ENCODE results near the gene ANO1. TPM values are rescaled to one million over a fixed set of nuclear protein-coding genes. Genes with fewer than 3 reads are reported as not detected.

ANO1 gene
- total RNA-seq, 1 experiment from 2014 or later: 184 TPM

DNA sequence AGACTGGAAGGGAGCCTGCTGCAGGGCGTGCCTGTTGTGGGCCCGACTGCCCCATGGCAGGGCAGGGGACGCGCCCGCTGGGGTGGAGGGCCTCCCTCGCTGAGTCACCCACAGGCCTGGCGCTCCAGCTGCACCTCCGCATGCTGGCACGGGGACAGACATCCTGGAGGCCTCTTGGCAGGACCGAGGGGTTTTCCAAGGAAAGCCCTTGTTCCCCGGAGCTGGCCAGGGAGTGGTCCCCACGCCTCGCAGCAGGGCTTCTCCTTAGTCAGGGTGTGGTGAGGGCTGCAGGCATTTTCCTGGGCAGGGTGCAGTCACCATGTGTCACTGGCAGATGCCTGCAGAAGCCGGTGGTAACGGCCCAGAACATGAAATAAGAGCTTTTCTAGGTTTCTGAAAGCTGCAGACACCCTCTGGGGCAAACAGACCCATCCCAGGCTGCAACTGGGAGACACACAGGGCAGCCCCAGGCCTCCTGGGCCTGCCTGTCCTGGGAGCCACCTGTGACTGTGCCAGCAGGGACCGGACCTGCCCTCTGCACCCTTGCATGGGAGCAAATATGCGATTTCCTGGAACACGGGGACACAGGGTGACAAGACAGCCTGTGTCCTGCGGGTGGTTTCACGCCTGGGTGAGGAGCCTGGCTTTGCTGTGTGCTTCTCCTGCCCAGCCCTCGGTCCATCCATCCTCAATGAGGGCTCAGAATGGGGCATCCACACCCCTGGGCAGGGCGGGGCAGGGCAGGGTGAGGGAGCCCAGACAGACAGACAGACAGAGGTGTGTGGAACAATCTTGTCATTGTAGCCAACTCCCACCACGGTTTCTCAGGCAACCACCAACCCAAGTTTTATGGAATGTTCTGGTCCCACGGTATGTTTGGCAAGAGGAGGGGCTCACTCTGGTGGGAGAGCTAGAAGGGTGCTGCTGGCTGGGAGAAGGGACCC is 81.8 kb downstream of the ANO1 start:
- peak; percentile 92 for TF ChIP-seq EZH2phosphoT487 (IDR thresholded peaks at IDR 0.05; ENCODE audit: borderline replicate concordance, low read length)
- TF ChIP-seq, protein P1, sequence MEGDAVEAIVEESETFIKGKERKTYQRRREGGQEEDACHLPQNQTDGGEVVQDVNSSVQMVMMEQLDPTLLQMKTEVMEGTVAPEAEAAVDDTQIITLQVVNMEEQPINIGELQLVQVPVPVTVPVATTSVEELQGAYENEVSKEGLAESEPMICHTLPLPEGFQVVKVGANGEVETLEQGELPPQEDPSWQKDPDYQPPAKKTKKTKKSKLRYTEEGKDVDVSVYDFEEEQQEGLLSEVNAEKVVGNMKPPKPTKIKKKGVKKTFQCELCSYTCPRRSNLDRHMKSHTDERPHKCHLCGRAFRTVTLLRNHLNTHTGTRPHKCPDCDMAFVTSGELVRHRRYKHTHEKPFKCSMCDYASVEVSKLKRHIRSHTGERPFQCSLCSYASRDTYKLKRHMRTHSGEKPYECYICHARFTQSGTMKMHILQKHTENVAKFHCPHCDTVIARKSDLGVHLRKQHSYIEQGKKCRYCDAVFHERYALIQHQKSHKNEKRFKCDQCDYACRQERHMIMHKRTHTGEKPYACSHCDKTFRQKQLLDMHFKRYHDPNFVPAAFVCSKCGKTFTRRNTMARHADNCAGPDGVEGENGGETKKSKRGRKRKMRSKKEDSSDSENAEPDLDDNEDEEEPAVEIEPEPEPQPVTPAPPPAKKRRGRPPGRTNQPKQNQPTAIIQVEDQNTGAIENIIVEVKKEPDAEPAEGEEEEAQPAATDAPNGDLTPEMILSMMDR (conservative IDR thresholded peaks at IDR 0.05; ENCODE audit: low read depth, low read length): no peak

DNA sequence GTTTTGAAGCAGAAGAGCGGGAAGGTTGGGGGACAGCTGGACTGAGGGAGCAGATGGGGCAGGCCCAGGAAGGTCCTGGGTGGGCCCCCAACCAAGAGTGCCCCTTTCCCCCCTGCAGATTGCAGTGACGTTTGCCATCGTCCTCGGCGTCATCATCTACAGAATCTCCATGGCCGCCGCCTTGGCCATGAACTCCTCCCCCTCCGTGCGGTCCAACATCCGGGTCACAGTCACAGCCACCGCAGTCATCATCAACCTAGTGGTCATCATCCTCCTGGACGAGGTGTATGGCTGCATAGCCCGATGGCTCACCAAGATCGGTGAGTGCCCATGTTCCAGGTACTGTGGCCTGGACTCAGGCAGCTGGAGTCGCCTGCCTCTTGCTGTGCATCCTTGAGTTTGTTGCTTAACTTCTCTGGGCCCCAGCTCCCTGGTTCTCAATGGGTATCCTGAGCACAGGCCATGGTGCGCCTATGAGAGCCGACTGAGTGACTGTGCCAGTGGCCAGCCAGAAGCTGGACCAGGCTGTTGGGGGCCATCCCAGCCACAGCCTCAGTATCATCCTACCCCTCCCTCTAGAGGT is 83.0 kb downstream of the ANO1 start:
- no TSS peak for BruUV-seq (replicated peaks)
- peaks cover 48% of the 10 kb centered on the region for H3K36me3 ChIP-seq (ENCODE audit: low read depth, low read length)
- H3K79me2 ChIP-seq (ENCODE audit: low read length): no peaks in the 10 kb centered on the region
- H3K9me3 ChIP-seq (ENCODE audit: low read length): no peaks in the 10 kb centered on the region
- H3F3A ChIP-seq (ENCODE audit: low read length, unreplicated experiment): no peaks in the 10 kb centered on the region
- intact Hi-C loops (cut with micrococcal nuclease): no loop called here
- no peak for DNase-seq
- H3K9me2 ChIP-seq (replicated peaks; ENCODE audit: low read length): no peaks in the 10 kb centered on the region
- ATAC-seq: no peak
- H2AFZ ChIP-seq (ENCODE audit: low read length): no peak overlapping the region
- peaks cover 30% of the 10 kb centered on the region for H3K4me1 ChIP-seq (ENCODE audit: insufficient read depth, low read length)
- CTCF ChIA-PET: no interaction called here
- no peak overlapping the region for H3K4me3 ChIP-seq (ENCODE audit: low read length)
- H3K9ac ChIP-seq (ENCODE audit: low read length): peak overlapping the region; percentile 81
- no peaks in the 10 kb centered on the region for H4K20me1 ChIP-seq (ENCODE audit: low read length)
- peak overlapping the region; percentile 76; the same call in 1 of the 2 replicates for H3K4me2 ChIP-seq (ENCODE audit: low read length)
- POLR2A ChIA-PET (ENCODE audit: unreplicated experiment): no interaction called here
- TF ChIP-seq, protein P1 (conservative IDR thresholded peaks at IDR 0.05; ENCODE audit: low read depth, low read length): no peak
- no peaks in the 10 kb centered on the region for H3K27me3 ChIP-seq (ENCODE audit: low read length)
- H3K27ac ChIP-seq (ENCODE audit: low read length): peak overlapping the region; percentile 97

More for the DNA sequence above, 81.8 kb downstream of the ANO1 start:
- Histone ChIP-seq H3K4me3 (ENCODE audit: low read length) (no peak overlapping the region), H3K4me1 (ENCODE audit: insufficient read depth, low read length) (peaks cover 30% of the 10 kb centered on the region), H3K9me2 (replicated peaks; ENCODE audit: low read length) (no peaks in the 10 kb centered on the region), H4K20me1 (ENCODE audit: low read length) (no peaks in the 10 kb centered on the region), H3K27me3 (ENCODE audit: low read length) (no peaks in the 10 kb centered on the region), H3K9me3 (ENCODE audit: low read length) (no peaks in the 10 kb centered on the region), H3K27ac (ENCODE audit: low read length) (peak overlapping the region; percentile 97), H3K79me2 (ENCODE audit: low read length) (no peaks in the 10 kb centered on the region), H3K9ac (ENCODE audit: low read length) (peak overlapping the region; percentile 81), H3K4me2 (ENCODE audit: low read length) (peak overlapping the region; percentile 76), H3F3A (ENCODE audit: low read length, unreplicated experiment) (no peaks in the 10 kb centered on the region), H2AFZ (ENCODE audit: low read length) (no peak overlapping the region; the same call in 1 of the 2 replicates), H3K36me3 (ENCODE audit: low read depth, low read length) (peaks cover 55% of the 10 kb centered on the region)
- POLR2A ChIA-PET (ENCODE audit: unreplicated experiment): interaction anchor here (0.7 to 1.1 kb wide), 2 partner anchors 43 to 80 kb away, joined by 3 read pairs; no protein-coding TSS in a partner anchor
- CTCF ChIA-PET: interaction anchor here (0.6 kb wide), 1 partner anchor 95 kb away, joined by 3 read pairs; no protein-coding TSS in a partner anchor
- ATAC-seq (peak; percentile 93), DNase-seq (peak; percentile 99)
- intact Hi-C loops (cut with micrococcal nuclease): loop anchor here (1.0 to 5.0 kb wide), 2 partner anchors 78 to 143 kb away; no protein-coding TSS in a partner anchor
- BruUV-seq (replicated peaks): no TSS peak

GRCh38 chr11:70164705-70165104 is 86.6 kb downstream of the ANO1 start:
- no peaks in the 10 kb centered on the region for H3F3A ChIP-seq (ENCODE audit: low read length, unreplicated experiment)
- ATAC-seq: no peak
- no peaks in the 10 kb centered on the region for H3K27me3 ChIP-seq (ENCODE audit: low read length)
- H3K4me2 ChIP-seq (ENCODE audit: low read length): no peak overlapping the region
- CTCF ChIA-PET: no interaction called here
- H3K9ac ChIP-seq (ENCODE audit: low read length): no peak overlapping the region
- POLR2A ChIA-PET (ENCODE audit: unreplicated experiment): no interaction called here
- TF ChIP-seq EZH2phosphoT487 (IDR thresholded peaks at IDR 0.05; ENCODE audit: borderline replicate concordance, low read length) (no peak), EZH2 (IDR thresholded peaks at IDR 0.05; ENCODE audit: low read length, unreplicated experiment) (no peak)
- TF ChIP-seq, protein P1 (conservative IDR thresholded peaks at IDR 0.05; ENCODE audit: low read depth, low read length): no peak
- H3K4me1 ChIP-seq (ENCODE audit: insufficient read depth, low read length): peaks cover 14% of the 10 kb centered on the region
- BruUV-seq (replicated peaks): no TSS peak
- H3K9me2 ChIP-seq (replicated peaks; ENCODE audit: low read length): no peaks in the 10 kb centered on the region
- intact Hi-C loops (cut with micrococcal nuclease): no loop called here
- H2AFZ ChIP-seq (ENCODE audit: low read length): no peak overlapping the region
- peaks cover 62% of the 10 kb centered on the region for H3K36me3 ChIP-seq (ENCODE audit: low read depth, low read length)
- no peak overlapping the region for H3K4me3 ChIP-seq (ENCODE audit: low read length)
- no peaks in the 10 kb centered on the region for H3K79me2 ChIP-seq (ENCODE audit: low read length)
- DNase-seq: no peak
- no peaks in the 10 kb centered on the region for H4K20me1 ChIP-seq (ENCODE audit: low read length)
- H3K9me3 ChIP-seq (ENCODE audit: low read length): no peaks in the 10 kb centered on the region
- H3K27ac ChIP-seq (ENCODE audit: low read length): no peak overlapping the region

Measured in PC-3 (cell line).